Measurements from ENCODE around the gene C4orf51. TPM values are rescaled to one million over a fixed set of nuclear protein-coding genes. Genes with fewer than 3 reads are reported as not detected.

C4orf51 gene
- total and polyA plus RNA-seq, 12 donors: not detected

DNA sequence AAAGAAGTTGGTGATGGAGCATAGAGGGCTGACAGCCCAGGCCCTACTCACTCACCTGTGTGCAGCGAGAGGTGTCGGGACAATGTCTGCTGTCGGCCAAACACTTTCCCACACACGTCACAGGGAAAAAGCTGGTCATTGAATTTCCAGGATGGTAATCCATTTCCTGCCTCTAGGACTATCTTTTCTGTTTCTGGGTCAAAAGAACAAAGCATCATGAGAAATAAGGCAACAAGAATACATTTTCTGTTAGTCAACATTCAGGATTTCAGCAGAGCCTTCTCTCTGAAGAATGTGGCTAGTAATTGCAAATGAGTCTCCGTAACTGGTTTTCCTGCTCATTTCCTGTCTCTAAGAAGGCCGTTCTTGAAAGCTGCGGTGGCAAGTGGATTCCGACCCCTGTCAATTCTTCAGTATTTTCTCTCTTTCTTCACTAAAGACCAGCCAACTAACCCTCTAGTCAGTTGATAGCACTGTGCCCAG is 99.4 kb downstream of the C4orf51 start:
- WGBS, 4 donors: 80 to 90% (median 86%) methylated on average over 8 of the region's 8 CpGs
- peaks cover 0 to 7% of the 10 kb centered on the region in 2 donors for H3K36me3 ChIP-seq (replicated peaks in 1 of 2)
- peaks cover 0 to 5% of the 10 kb centered on the region in 2 donors for H3K4me1 ChIP-seq (replicated peaks in 1 of 2)
- no peak overlapping the region for H3K4me3 ChIP-seq
- H3K9me3 ChIP-seq (replicated peaks in 1 of 3): no peaks in the 10 kb centered on the region
- no peaks in the 10 kb centered on the region for H3K27me3 ChIP-seq
- intact Hi-C loops (cut with DNase I): no loop called here
- no peak for TF ChIP-seq POLR2A (IDR thresholded peaks at IDR 0.05)
- TF ChIP-seq, protein P1, sequence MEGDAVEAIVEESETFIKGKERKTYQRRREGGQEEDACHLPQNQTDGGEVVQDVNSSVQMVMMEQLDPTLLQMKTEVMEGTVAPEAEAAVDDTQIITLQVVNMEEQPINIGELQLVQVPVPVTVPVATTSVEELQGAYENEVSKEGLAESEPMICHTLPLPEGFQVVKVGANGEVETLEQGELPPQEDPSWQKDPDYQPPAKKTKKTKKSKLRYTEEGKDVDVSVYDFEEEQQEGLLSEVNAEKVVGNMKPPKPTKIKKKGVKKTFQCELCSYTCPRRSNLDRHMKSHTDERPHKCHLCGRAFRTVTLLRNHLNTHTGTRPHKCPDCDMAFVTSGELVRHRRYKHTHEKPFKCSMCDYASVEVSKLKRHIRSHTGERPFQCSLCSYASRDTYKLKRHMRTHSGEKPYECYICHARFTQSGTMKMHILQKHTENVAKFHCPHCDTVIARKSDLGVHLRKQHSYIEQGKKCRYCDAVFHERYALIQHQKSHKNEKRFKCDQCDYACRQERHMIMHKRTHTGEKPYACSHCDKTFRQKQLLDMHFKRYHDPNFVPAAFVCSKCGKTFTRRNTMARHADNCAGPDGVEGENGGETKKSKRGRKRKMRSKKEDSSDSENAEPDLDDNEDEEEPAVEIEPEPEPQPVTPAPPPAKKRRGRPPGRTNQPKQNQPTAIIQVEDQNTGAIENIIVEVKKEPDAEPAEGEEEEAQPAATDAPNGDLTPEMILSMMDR (IDR thresholded peaks at IDR 0.05): no peak
- no peak overlapping the region for H3K27ac ChIP-seq
- DNase-seq: no peak

DNA sequence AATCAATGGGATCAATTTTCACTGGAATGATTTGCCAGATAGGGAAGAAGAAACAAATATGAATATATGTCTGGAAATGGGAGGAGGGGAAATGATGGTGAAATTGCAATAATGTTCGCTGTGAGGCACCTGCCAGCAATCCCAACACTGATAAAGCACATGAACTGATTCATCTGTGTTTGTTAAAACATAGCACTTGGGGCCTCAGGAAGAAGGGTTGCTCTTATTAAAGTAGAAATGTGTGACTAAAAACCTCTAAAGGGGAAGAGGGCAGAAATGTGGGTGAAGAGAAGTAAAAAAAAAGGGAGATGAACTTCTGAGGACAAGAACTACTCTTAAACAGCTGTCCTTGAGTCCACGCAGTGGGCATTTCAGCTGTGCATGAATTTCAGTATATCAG is 101.4 kb downstream of the C4orf51 start:
- Histone ChIP-seq H3K4me1 (replicated peaks in 1 of 2) (peaks cover 0 to 5% of the 10 kb centered on the region in 2 donors), H3K27me3 (no peaks in the 10 kb centered on the region), H3K27ac (no peak overlapping the region), H3K36me3 (replicated peaks in 1 of 2) (no peaks in the 10 kb centered on the region), H3K9me3 (replicated peaks in 1 of 3) (no peaks in the 10 kb centered on the region), H3K4me3 (no peak overlapping the region)
- 73 to 78% (median 77%) methylated on average over 2 of the region's 2 CpGs for WGBS, 4 donors
- no peak for DNase-seq
- no peak for TF ChIP-seq POLR2A (IDR thresholded peaks at IDR 0.05)
- TF ChIP-seq, protein P1 (IDR thresholded peaks at IDR 0.05): no peak
- intact Hi-C loops (cut with DNase I): no loop called here

Other genes starting within 250 kb of the C4orf51 start
- gene SMAD1, start 198.3 kb upstream of the C4orf51 start, total RNA-seq: 10 to 100 TPM; 11.8 to 23.8 (median 17.0) TPM
- 10 to 100 TPM in 1 of 3 donors, 1 to 10 TPM in 2; 1.4 to 10.8 (median 3.9) TPM for gene SMAD1, start 198.3 kb upstream of the C4orf51 start, polyA plus RNA-seq
- 10 to 100 TPM in 5 of 9 donors, 1 to 10 TPM in 4; 4.8 to 19.3 (median 12.0) TPM for gene MMAA, start 60.8 kb upstream of the C4orf51 start, total RNA-seq
- gene MMAA, start 60.8 kb upstream of the C4orf51 start, polyA plus RNA-seq: 10 to 100 TPM; 19.0 to 19.9 (median 19.3) TPM